Measurements from ENCODE around the gene TBCE.

Gene TBCE

GRCh38 chr1:235416662-235417049 is 49.4 kb downstream of the TBCE start:
- peaks cover 14% of the 10 kb centered on the region in 2 experiments for H3K4me1 ChIP-seq (ENCODE audit: control insufficient read depth in 1 of 2, insufficient read depth in 1 of 2, low read depth in 1 of 2, low read length in 1 of 2)
- no peaks in the 10 kb centered on the region for H3K9me3 ChIP-seq
- TF ChIP-seq, protein P1, sequence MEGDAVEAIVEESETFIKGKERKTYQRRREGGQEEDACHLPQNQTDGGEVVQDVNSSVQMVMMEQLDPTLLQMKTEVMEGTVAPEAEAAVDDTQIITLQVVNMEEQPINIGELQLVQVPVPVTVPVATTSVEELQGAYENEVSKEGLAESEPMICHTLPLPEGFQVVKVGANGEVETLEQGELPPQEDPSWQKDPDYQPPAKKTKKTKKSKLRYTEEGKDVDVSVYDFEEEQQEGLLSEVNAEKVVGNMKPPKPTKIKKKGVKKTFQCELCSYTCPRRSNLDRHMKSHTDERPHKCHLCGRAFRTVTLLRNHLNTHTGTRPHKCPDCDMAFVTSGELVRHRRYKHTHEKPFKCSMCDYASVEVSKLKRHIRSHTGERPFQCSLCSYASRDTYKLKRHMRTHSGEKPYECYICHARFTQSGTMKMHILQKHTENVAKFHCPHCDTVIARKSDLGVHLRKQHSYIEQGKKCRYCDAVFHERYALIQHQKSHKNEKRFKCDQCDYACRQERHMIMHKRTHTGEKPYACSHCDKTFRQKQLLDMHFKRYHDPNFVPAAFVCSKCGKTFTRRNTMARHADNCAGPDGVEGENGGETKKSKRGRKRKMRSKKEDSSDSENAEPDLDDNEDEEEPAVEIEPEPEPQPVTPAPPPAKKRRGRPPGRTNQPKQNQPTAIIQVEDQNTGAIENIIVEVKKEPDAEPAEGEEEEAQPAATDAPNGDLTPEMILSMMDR (IDR thresholded peaks at IDR 0.05) = no peak
- H3K27me3 ChIP-seq = no peaks in the 10 kb centered on the region
- H3K36me3 ChIP-seq = no peaks in the 10 kb centered on the region
- no peak overlapping the region for H3K4me3 ChIP-seq (ENCODE audit: low read depth in 1 of 2, low read length in 1 of 2)
- H3K27ac ChIP-seq = no peak overlapping the region

DNA sequence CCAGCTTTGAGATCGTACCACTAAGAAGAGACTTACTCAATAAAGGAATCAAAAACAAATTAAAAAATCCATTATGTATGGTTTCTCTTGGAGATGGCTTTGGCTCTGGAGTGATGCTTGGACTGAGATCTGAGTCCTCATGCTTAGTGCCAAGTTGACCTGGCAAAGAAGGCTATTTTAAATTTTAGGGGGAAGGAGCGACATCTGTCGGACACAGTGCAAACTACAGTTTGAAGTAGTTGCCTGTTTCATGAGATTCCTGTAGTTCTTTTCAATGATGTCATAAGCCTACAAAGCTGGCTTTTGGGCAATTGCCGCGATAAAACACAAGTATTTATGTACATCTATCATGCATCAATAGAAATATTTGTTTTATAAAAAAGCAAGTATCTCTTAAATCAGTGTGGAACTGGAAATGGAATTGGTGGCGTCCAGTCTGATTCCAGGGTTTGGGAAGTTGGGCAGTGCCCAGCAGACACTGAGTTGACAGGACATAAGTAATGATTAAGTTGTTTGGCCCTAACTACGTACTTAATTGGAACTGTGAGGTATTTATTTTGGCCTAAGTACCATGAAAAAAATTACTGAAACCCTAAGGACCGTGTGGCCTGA is 50.0 kb downstream of the TBCE start:
- Histone ChIP-seq H3K27me3 (no peaks in the 10 kb centered on the region), H3K36me3 (no peaks in the 10 kb centered on the region), H3K27ac (no peak overlapping the region), H3K4me3 (ENCODE audit: low read depth in 1 of 2, low read length in 1 of 2) (no peak overlapping the region), H3K4me1 (ENCODE audit: control insufficient read depth in 1 of 2, insufficient read depth in 1 of 2, low read depth in 1 of 2, low read length in 1 of 2) (peaks cover 14% of the 10 kb centered on the region in 2 experiments), H3K9me3 (no peaks in the 10 kb centered on the region)
- TF ChIP-seq, protein P1 (IDR thresholded peaks at IDR 0.05) = peak; percentile 84

- Histone ChIP-seq H3K9me3 (no peaks in the 10 kb centered on the region), H3K4me1 (ENCODE audit: control insufficient read depth in 1 of 2, insufficient read depth in 1 of 2, low read depth in 1 of 2, low read length in 1 of 2) (peaks cover 14% of the 10 kb centered on the region in 2 experiments), H3K27ac (no peak overlapping the region), H3K27me3 (no peaks in the 10 kb centered on the region), H3K36me3 (no peaks in the 10 kb centered on the region), H3K4me3 (ENCODE audit: low read depth in 1 of 2, low read length in 1 of 2) (no peak overlapping the region)
- TF ChIP-seq, protein P1 (IDR thresholded peaks at IDR 0.05) = no peak
These were observed 54.5 kb downstream of the TBCE start for GRCh38 chr1:235421751-235422150.

- no peak overlapping the region for H3K4me3 ChIP-seq (ENCODE audit: low read depth in 1 of 2, low read length in 1 of 2)
- peaks cover 2% of the 10 kb centered on the region in 2 experiments for H3K4me1 ChIP-seq (ENCODE audit: control insufficient read depth in 1 of 2, insufficient read depth in 1 of 2, low read depth in 1 of 2, low read length in 1 of 2)
- TF ChIP-seq, protein P1 (IDR thresholded peaks at IDR 0.05) = no peak
- peaks cover 3% of the 10 kb centered on the region for H3K36me3 ChIP-seq
- no peak overlapping the region for H3K27ac ChIP-seq
- H3K27me3 ChIP-seq = no peaks in the 10 kb centered on the region
- H3K9me3 ChIP-seq = no peaks in the 10 kb centered on the region
These were observed 56.0 kb downstream of the TBCE start for GRCh38 chr1:235423214-235423652.

DNA sequence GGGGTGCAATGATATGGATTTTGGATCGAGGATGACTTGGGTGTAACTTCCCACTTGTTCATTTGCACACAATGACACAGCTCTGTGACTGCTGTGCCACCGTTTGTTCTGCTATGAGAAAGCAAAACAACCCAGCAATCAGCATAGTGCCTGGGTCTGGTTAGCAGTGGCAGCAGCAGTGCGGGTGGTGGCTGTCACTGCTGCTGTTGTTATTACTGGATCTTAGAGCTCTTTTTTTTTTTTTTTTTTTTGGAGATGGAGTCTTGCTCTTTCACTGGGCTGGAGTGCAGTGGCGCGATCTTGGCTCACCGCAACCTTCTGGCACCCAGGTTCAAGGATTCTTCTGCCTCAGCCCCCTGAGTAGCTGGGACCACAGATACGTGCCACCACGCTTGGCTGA is 56.9 kb downstream of the TBCE start:
- H3K9me3 ChIP-seq = no peaks in the 10 kb centered on the region
- no peaks in the 10 kb centered on the region for H3K4me1 ChIP-seq (ENCODE audit: control insufficient read depth in 1 of 2, insufficient read depth in 1 of 2, low read depth in 1 of 2, low read length in 1 of 2)
- no peaks in the 10 kb centered on the region for H3K27me3 ChIP-seq
- peaks cover 3% of the 10 kb centered on the region for H3K36me3 ChIP-seq
- TF ChIP-seq, protein P1 (IDR thresholded peaks at IDR 0.05) = no peak
- H3K4me3 ChIP-seq (ENCODE audit: low read depth in 1 of 2, low read length in 1 of 2) = no peak overlapping the region
- no peak overlapping the region for H3K27ac ChIP-seq
